Upper lobe of left lung (tissue), 4 donors: ENCODE results near the gene PRAMEF13.
"Not testable (repeated sequence)": the region's sequence is repeated elsewhere in the genome, so short reads cannot be mapped to it uniquely, and the experiment has no call there.

Experiments
- EP300 ChIP-seq, 4 donors: sonication (generic); formaldehyde crosslinking; IDR thresholded peaks; one replicate each; pipeline ENCODE4 v1.5.1; 2017; ENCODE audit warnings: antibody characterized with exemption in 4 of 4, control low read depth in 2 of 4
- POLR2A ChIP-seq, 4 donors: fragments of 450-650 bp; IDR thresholded peaks; one replicate each; pipeline ENCODE4 v1.5.1; 2016 to 2017; ENCODE audit warnings: antibody characterized with exemption in 4 of 4, mild to moderate bottlenecking in 2 of 4
- POLR2AphosphoS5 ChIP-seq, 2 donors: sonication (generic); formaldehyde crosslinking; IDR thresholded peaks; one replicate each; pipeline ENCODE4 v1.5.1; 2017; ENCODE audit warnings: antibody characterized with exemption in 2 of 2
- TF ChIP-seq, protein P1 (sequence below), 6 experiments: fragments of 450-650 bp in 4 of 6; fragments of 200-600 bp in 2 of 6; sonication (generic) in 2 of 6; IDR thresholded peaks; one replicate each; pipeline ENCODE4 v1.5.1; 2016 to 2019; ENCODE audit warnings: antibody characterized with exemption in 6 of 6

- TF ChIP-seq POLR2A, EP300, POLR2AphosphoS5 (IDR thresholded peaks at IDR 0.05): not testable (repeated sequence)
- TF ChIP-seq, protein P1, sequence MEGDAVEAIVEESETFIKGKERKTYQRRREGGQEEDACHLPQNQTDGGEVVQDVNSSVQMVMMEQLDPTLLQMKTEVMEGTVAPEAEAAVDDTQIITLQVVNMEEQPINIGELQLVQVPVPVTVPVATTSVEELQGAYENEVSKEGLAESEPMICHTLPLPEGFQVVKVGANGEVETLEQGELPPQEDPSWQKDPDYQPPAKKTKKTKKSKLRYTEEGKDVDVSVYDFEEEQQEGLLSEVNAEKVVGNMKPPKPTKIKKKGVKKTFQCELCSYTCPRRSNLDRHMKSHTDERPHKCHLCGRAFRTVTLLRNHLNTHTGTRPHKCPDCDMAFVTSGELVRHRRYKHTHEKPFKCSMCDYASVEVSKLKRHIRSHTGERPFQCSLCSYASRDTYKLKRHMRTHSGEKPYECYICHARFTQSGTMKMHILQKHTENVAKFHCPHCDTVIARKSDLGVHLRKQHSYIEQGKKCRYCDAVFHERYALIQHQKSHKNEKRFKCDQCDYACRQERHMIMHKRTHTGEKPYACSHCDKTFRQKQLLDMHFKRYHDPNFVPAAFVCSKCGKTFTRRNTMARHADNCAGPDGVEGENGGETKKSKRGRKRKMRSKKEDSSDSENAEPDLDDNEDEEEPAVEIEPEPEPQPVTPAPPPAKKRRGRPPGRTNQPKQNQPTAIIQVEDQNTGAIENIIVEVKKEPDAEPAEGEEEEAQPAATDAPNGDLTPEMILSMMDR (IDR thresholded peaks at IDR 0.05) = not testable (repeated sequence)
Measured at GRCh38 chr1:13230601-13231000, 29.4 kb upstream of the PRAMEF13 start.
